NAMALWA (cell line): ENCODE data around the gene KCNMA1.

Experiments
- DNase-seq: peaks from one replicate; pipeline ENCODE4 v3.0.0-alpha.2; 2015; ENCODE audit warnings: low spot score

The KCNMA1 gene

GRCh38 chr10:77207828-77208185, 429.8 kb downstream of the KCNMA1 start:
- DNase-seq: no peak

- DNase-seq: no peak
Measured at GRCh38 chr10:77207182-77207827, 430.3 kb downstream of the KCNMA1 start.

GRCh38 chr10:77205135-77205534, 432.5 kb downstream of the KCNMA1 start:
- DNase-seq: no peak

- no peak for DNase-seq
Measured at GRCh38 chr10:77204171-77204570, 433.4 kb downstream of the KCNMA1 start.

GRCh38 chr10:77202857-77203256, 434.8 kb downstream of the KCNMA1 start:
- no peak for DNase-seq

GRCh38 chr10:77201135-77202106, 436.2 kb downstream of the KCNMA1 start:
- no peak for DNase-seq

- DNase-seq: no peak
Measured at GRCh38 chr10:77197544-77197943, 440.1 kb downstream of the KCNMA1 start.

- DNase-seq: no peak
Measured at GRCh38 chr10:77196614-77197013, 441.0 kb downstream of the KCNMA1 start.

GRCh38 chr10:77195101-77195500, 442.5 kb downstream of the KCNMA1 start:
- DNase-seq: no peak

- no peak for DNase-seq
Measured at GRCh38 chr10:77193001-77193400, 444.6 kb downstream of the KCNMA1 start.

- no peak for DNase-seq
Measured at GRCh38 chr10:77192402-77192801, 445.2 kb downstream of the KCNMA1 start.

GRCh38 chr10:77191324-77192049, 446.1 kb downstream of the KCNMA1 start:
- no peak for DNase-seq

- DNase-seq: no peak
Measured at GRCh38 chr10:77190291-77190690, 447.3 kb downstream of the KCNMA1 start.

- DNase-seq: no peak
Measured at GRCh38 chr10:77189520-77189919, 448.1 kb downstream of the KCNMA1 start.

- no peak for DNase-seq
Measured at GRCh38 chr10:77189075-77189474, 448.5 kb downstream of the KCNMA1 start.

GRCh38 chr10:77188521-77188920, 449.1 kb downstream of the KCNMA1 start:
- DNase-seq: no peak

- DNase-seq: no peak
Measured at GRCh38 chr10:77188000-77188395, 449.6 kb downstream of the KCNMA1 start.

- DNase-seq: no peak
Measured at GRCh38 chr10:77187376-77187999, 450.1 kb downstream of the KCNMA1 start.

GRCh38 chr10:77186936-77187335, 450.7 kb downstream of the KCNMA1 start:
- DNase-seq: no peak

- no peak for DNase-seq
Measured at GRCh38 chr10:77185696-77186095, 451.9 kb downstream of the KCNMA1 start.

- DNase-seq: no peak
Measured at GRCh38 chr10:77182803-77183202, 454.8 kb downstream of the KCNMA1 start.

GRCh38 chr10:77180794-77181193, 456.8 kb downstream of the KCNMA1 start:
- DNase-seq: no peak
